ENCODE measurements around the gene SOX12.
"Not testable (repeated sequence)": the region's sequence is repeated elsewhere in the genome, so short reads cannot be mapped to it uniquely, and the experiment has no call there.

SOX12 gene

DNA sequence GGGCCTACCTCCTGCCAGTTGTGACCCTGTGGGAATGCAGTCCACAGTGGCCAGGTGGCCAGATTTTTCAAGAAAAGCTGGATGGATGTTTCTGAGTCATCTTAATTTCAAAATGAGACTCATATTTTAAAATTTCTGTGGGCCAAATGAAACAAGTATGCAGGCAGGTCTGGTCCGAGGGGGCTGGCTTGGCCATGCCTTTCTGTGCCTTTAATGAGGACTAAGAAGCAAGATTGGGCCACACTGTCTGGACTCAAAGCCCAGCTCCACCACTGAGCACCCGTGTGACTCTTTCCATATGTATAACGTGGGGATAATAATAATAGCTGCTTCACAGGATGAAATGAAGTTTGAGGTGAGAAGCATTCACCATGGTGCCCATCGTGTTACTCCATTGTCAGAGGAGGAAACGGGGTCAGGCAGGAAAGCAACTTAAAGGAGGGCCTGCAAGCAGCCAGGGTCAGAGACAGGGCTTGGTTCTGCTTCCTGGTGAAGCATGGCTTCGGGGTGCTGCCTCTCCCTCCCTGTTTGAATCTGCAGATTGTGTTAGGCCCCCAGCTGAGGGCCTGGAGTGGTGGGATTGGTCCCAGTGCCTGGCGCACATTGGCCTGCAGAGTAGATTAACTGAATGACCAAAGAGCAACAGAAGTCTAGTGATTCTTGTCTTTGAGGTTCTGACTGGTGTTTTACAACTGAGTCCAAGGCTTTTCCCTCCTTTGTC, 3.8 kb downstream of the SOX12 start:
- no peak for DNase-seq

GRCh38 chr20:329851-330232, 4.5 kb downstream of the SOX12 start:
- no peak for DNase-seq

DNA sequence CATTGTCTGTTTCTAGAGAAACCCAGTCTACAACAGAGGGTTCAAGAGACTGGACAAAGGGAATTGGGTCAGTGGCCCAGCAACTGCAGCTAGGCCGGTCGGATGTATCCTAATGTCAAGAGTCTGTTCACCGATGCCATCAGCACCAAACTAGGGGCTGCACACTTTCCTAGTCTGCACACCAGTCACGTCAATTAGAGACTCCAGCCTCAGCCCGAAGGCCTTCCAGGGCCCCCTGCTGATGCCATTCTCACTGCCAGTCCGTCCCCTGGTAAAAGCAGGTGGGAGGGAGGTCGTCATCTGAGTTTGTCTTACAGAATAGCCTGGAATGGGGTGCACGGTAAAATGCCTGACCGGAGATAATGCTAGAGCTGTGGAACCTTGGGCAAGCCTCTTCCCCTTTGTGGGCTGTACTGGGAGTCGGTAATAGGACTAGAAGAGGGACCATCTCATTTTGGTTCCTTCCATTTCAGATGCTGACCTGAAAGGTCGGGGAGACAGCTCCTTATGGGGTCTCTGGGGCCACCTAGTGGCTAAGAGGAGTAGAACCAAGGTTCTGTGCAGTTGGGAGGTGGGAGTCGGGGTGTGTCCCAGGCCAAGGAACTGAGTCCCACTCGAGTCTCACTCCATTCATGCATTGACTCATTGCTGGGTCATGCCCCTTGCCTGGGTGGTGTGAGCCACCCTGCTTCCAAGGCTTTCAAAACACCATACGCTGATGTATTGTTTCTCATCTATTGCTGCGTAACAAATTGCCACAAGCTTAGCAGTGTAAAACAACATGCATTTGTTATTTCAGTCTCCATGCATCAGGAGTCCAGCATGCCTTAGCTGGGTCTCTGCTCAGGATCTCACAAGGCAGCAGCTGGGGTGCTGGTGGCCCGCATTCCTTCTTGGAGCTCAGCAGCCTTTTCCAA, 5.1 kb downstream of the SOX12 start:
- peak; percentile 76 for DNase-seq

GRCh38 chr20:334578-334977, 9.2 kb downstream of the SOX12 start:
- DNase-seq: no peak

DNA sequence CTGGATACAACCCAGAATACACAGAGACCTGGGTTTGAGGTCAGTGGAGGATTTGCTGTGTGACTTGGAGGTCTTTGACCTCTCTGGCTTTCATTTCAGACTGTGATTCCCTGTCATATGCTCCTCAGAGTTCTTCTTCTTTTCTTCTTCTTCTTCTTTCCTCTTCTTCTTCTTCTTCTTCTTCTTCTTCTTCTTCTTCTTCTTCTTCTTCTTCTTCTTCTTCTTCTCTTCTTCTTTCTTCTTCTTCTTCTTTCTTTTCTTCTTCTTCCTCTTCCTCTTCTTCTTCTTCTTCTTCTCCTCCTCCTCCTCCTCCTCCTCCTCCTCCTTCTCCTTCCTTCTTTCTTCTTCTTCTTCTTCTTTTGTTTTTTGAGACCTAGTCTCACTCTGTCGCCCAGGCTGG, 10.7 kb downstream of the SOX12 start:
- DNase-seq: not testable (repeated sequence)

DNA sequence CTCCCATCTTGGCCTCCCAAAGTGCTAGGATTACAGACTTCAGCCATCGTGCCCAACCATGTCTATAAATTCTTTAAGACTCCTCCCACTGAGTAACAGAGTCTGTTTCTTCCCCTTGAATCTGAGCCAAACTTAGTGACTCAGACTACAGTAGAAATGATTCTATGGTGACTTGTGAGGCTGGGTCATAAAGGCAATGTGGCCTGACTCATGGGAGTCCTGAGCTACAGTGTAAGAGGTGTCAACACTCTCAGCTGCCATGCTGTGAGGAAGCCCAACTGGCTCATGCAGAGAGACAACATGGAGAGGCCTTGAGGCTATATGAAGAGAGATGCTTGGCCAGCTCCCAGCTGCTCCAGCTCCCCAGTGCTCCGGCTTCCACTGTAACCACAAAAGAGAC, 16.3 kb downstream of the SOX12 start:
- peak; percentile 84 for DNase-seq

GRCh38 chr20:343107-343506, 17.8 kb downstream of the SOX12 start:
- no peak for DNase-seq

DNA sequence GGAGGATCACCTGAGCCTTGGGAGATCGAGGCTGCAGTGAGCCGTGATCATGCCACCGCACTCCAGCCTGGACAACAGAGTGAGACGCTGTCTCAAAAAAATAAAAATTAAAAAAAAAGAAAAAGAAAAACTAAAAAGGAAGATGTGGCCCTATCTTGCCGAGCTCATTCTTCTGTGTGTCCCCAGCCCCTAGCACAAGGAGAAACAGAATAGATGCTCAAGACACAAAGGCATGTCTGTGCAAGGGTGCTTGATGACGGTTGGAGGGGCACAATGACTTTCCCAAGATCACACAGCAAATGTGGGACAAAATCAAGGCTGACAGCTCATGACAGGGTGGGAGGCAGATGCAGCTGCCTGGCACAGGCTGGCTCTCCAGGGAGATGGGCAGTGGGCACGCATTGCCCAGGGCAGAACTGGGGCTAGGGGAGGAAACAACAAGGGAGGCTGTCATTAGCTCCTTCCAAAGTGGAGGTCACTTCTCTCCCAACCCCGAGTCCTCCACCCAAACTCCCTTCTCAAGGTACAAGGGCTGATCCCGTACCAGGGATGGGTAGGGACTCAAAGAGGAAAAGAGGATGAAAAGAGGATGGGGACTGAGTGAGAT, 20.8 kb downstream of the SOX12 start:
- no peak for DNase-seq

DNA sequence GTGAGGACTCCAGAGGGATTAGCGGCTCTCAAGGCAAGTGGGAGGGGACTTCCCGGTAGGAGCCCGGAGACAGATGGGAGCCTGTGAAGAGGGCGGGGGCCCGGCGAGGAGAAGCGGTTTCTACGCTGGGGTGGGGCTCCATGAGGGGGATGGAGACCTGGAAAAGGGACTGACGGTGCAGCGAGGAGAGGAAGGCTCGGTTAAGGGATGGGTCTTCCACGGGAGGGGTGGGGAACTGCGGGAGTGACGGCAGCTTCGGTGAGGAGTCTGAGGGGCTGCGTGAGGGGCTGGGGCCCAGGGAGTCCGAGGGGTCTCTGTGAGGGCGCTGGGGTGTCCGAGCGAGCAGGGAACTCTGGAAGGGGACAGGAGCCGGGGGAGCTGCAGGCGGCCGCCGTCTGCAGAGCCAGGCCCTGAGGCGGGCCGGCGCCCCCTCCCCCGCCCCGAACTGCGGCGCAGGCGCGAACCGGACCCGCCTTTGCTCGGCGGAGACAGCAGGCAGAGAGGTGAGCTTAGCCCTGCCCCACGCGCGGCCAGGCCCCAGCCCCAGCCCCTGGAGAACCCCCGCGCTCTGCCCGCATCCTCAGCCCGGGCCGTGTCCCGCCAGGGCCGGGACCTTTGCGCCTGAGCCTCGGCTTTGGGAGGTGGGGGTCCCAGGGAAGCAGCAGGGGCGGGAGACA, 21.4 kb downstream of the SOX12 start, which contains the start of gene NRSN2:
NRSN2 (plus strand) TSS at position 472 of the 677 bp plus-strand sequence. CDS start 2,533 bp downstream, outside the sequence.
- DNase-seq: peak; percentile 91

DNA sequence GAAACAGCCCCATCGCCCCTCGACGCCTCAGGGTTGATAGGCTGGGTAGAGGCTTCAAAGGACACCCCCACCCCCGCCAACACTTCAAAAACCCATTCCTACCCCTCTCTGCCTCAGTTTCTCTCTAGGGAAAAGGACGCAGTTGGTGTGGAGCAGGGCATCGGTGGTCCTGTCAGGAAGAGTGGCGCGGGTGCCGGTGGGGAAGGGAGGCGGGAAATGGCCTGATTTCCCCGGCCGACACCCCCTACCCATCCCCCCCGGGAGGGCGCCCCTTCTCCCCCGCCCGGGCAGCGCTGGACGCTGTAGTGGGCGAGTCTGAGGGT, 21.9 kb downstream of the SOX12 start:
- no peak for DNase-seq

GRCh38 chr20:347640-348484, 22.5 kb downstream of the SOX12 start:
- peak; percentile 99 for DNase-seq

GRCh38 chr20:348972-349841, 23.9 kb downstream of the SOX12 start:
- no peak for DNase-seq

DNA sequence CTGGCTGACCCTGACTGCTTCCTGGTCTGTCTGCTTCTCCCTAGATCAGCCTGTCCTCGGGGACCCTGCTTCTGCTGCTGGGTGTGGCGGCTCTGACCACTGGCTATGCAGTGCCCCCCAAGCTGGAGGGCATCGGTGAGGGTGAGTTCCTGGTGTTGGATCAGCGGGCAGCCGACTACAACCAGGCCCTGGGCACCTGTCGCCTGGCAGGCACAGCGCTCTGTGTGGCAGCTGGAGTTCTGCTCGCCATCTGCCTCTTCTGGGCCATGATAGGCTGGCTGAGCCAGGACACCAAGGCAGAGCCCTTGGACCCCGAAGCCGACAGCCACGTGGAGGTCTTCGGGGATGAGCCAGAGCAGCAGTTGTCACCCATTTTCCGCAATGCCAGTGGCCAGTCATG, 27.8 kb downstream of the SOX12 start:
- no peak for DNase-seq

GRCh38 chr20:354298-354977, 29.1 kb downstream of the SOX12 start:
- peak; percentile 88 for DNase-seq

DNA sequence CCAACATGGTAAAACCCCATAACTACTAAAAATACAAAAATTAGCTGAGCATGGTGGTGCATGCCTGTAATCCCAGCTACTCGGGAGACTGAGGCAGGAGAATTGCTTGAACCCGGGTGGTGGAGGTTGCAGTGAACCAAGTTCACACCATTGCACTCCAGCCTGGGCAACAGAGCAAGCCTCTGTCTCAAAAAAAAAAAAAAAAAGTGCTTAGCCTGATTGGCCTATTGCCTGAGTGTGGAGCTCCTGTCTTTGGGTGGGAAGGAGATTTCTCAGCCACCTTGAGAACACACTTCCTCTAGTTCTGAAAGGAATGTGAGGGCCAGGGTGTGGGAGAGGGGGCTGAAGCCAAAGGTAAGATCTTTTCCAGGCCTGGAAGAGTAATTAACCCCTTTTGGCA, 30.8 kb downstream of the SOX12 start:
- not testable (repeated sequence) for DNase-seq

GRCh38 chr20:356745-357144, 31.4 kb downstream of the SOX12 start:
- DNase-seq: no peak

GRCh38 chr20:358891-359555, 33.7 kb downstream of the SOX12 start:
- no peak for DNase-seq

DNA sequence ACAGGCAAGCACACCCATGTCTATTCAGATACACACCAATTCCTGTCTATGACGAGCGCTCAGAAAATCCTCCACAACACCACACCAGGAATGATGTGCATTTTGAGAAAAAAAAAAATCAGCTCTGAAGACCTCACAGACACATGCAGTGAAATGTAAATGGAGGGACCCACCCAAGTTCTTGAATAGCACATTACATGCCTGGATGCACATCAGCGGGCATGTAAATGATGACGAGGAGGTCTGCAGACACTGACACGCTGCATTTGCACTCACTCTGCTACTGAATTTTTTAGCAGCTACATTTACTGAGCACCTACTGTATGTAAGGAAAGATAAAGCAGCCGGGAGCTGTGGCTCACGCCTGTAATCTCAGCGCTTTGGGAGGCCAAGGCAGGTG, 36.2 kb downstream of the SOX12 start:
- DNase-seq: peak; percentile 78

DNA sequence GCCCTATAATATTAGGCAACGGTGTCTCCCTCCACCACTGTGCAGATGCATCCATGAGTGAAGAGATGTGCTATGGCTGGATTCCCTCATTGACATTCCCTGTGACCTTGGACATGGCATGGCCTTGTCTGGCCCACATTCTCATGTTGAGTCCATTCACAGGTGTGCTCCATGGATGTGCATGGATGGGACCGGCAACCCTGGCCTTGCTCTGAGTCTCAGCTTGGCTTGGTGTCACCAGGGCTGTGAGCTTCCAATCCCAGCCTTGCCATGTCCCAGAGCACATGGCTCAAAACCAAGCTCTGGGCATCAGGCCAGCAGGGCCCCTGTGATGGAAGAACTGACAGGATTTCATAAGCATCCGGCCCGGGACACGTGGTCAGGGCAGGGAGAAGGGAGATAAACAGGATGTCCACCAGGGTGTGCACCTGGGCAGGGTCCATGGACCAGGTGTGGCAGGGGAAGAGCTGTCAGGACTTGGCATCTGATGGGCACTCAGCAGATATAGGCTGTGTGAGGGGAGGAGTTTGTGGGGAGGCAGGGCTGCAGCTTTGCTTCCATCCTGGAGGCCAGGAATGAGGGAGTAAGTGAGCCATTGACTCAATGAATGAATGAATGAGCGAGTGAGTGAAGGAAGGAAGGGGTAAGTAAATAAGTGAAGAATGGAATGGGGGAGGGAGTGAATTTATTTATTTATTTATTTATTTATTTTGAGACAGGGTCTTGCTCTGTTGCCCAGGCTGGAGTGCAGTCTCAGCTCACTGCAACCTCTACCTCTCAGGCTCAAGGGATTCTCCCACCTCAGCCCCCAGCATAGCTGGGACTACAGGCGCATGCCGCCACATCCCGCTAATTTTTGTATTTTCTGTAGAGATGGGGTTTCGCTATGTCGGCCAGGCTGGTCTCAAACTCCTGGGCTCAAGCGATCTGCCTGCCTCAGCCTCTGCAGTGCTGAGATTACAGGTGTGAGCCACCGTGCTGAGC, 37.2 kb downstream of the SOX12 start:
- peak; percentile 86 for DNase-seq

Data from NCI-H69 (cell line).